GM06990 (cell line): ENCODE data around the gene PWP1.

ENCODE experiments used
- DNase-seq: peaks from one replicate; pipeline ENCODE4 v3.0.0-alpha.2; 2011; ENCODE audit not compliant: insufficient read length; ENCODE audit errors: extremely low read depth
- H3K27me3 ChIP-seq: replicated peaks from 2 replicates; pipeline ENCODE4 v1.6.0; 2011; ENCODE audit warnings: low read length; ENCODE audit not compliant: control insufficient read depth, insufficient read depth
- H3K36me3 ChIP-seq: 2 replicates; pipeline ENCODE4 v1.5.1; 2011; ENCODE audit warnings: low read length; ENCODE audit not compliant: control insufficient read depth, insufficient read depth
- H3K4me3 ChIP-seq: replicated peaks from 2 replicates; pipeline ENCODE4 v1.5.1; 2011; ENCODE audit warnings: low read depth, mild to moderate bottlenecking, control low read depth, low read length
- TF ChIP-seq, protein P1 (sequence below): IDR thresholded peaks from 2 replicates; pipeline ENCODE4 v1.5.1; 2011; ENCODE audit warnings: low read length, control low read depth, mild to moderate bottlenecking, inconsistent platforms; ENCODE audit not compliant: insufficient read depth, poor library complexity, severe bottlenecking

The PWP1 gene

DNA sequence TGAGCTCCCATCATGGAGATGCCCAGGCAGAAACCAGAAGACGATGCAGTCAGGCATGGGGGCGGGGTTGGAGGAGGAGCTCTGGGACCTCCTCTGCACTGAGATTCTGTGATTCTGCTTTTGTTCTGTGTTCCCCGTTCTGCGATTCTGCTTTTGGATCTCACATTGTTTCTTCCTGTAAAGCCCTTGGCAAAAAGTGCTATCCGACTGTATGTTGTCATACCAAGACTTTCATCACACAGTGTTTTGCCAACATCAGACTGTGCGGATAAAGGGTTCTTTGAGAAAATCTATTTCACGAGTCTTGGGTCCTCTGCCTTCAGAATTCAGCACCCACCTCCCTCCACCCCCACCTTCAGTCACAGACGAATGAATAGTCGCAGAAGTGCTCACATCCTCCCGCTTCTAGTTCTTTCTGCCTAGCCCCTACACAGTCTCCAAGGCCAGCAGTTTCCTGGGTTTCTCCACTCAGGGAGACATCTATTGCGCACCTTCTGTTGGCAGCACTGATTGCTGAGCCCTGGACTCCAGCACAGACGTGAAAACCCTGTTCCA, 24.7 kb upstream of the PWP1 start:
- TF ChIP-seq, protein P1, sequence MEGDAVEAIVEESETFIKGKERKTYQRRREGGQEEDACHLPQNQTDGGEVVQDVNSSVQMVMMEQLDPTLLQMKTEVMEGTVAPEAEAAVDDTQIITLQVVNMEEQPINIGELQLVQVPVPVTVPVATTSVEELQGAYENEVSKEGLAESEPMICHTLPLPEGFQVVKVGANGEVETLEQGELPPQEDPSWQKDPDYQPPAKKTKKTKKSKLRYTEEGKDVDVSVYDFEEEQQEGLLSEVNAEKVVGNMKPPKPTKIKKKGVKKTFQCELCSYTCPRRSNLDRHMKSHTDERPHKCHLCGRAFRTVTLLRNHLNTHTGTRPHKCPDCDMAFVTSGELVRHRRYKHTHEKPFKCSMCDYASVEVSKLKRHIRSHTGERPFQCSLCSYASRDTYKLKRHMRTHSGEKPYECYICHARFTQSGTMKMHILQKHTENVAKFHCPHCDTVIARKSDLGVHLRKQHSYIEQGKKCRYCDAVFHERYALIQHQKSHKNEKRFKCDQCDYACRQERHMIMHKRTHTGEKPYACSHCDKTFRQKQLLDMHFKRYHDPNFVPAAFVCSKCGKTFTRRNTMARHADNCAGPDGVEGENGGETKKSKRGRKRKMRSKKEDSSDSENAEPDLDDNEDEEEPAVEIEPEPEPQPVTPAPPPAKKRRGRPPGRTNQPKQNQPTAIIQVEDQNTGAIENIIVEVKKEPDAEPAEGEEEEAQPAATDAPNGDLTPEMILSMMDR: no peak
- Histone ChIP-seq H3K36me3 (no peaks in the 10 kb centered on the region), H3K27me3 (no peaks in the 10 kb centered on the region; the same call in 1 of the 2 replicates), H3K4me3 (no peak overlapping the region)
- DNase-seq: no peak

DNA sequence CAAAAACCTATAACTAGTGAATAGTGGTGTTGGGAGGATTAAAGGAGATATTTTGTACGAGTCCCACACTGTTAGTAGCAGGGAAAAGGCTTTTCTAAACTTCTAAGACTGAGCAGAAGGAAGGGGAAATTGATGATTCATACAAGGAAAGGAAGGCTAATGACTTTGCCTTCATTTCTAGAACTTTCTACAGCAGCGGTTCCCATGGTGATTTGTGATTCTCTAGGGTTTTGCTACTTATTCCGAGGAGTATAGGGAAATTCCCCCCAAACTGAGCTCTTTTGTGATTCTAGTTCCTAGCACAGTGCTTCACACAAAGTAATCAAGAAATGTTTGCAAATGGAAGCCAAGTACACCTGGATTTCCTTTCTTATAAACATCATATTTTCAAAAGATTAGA, 23.8 kb upstream of the PWP1 start:
- H3K27me3 ChIP-seq: no peaks in the 10 kb centered on the region; the same call in 1 of the 2 replicates
- DNase-seq: no peak
- H3K36me3 ChIP-seq: no peaks in the 10 kb centered on the region
- TF ChIP-seq, protein P1: no peak
- no peak overlapping the region for H3K4me3 ChIP-seq

DNA sequence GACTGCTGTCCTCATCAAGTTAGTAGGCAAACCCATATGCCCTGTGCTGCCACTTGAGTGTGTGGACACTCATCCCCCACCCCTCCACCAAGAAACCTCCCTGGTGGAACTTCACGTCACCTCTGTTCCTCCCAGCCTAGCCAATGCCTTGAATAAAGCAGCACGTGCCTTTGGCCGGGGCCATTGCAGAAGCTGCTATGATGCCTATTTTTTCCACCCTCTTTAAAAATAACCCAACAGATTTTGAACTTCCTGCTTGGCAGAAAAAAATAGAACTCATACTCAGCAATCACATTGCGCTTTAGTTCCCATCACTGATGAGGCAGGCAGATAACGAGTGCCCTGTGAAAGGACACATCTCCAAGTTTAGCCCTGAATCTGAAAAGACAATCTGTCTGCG, 23.1 kb upstream of the PWP1 start:
- DNase-seq: no peak
- H3K27me3 ChIP-seq: no peaks in the 10 kb centered on the region; the same call in 1 of the 2 replicates

DNA sequence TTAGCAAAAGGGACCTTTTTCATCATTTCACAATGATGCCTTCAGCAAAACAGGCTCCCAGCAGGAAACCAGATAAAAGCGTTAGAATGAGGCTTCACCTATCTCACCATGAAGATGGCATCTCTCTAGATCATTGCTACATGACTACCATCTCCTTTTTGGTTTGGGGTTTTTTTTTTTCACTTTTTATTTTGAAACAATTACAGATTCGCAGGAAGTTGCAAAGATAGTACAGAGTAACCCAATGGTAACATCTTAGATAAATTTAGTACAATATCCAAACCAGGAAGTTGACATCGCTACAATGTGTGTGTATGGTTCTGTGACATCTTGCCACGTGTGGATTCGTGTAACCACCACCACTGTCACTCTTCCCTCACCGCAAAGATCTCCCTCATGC, 22.3 kb upstream of the PWP1 start:
- Histone ChIP-seq H3K36me3 (no peaks in the 10 kb centered on the region), H3K4me3 (no peak overlapping the region), H3K27me3 (no peaks in the 10 kb centered on the region; the same call in 1 of the 2 replicates)
- DNase-seq: no peak
- TF ChIP-seq, protein P1: no peak

More for the DNA sequence above, 23.1 kb upstream of the PWP1 start:
- TF ChIP-seq, protein P1: no peak
- Histone ChIP-seq H3K36me3 (no peaks in the 10 kb centered on the region), H3K4me3 (no peak overlapping the region)

DNA sequence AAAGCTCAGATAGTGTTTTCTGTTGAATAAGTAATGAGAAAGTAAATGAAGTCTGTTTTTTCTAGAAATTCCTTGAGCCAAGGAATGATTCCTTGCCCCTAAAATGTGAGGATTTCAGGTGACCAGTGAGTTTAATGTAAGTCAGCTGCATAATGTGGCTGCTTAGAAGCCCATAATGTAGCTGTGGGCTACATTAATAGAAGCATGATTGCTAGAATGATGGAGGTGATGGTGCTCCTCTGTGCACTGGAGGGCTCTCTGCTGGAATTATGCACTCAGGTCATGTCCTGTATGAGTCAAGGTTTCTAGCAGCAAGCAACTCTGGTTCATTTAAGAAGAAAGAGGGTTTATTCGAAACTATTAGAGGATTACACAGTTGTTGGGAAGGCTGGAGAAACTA, 19.6 kb upstream of the PWP1 start:
- TF ChIP-seq, protein P1: no peak
- no peak overlapping the region for H3K4me3 ChIP-seq
- DNase-seq: no peak
- H3K36me3 ChIP-seq: no peaks in the 10 kb centered on the region
- H3K27me3 ChIP-seq: peaks cover 4% of the 10 kb centered on the region

DNA sequence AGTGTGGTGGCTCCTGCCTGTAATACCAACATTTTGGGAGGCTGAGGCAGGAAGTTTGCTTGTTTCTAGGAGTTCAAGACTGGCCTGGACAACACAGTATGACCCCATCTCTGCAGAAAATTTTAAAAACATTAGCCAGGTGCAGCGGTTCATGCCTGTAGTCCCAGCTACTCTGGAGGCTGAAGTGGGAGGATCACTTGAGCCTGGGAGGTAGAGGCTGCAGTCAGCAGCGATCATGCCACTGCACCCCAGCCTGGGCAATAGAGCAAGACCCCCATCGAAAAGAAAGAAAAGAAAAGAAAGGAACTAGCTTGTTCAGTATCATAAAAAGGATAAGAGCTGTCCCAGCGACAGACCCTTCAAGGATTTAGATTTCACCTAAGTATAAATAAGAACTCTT, 18.1 kb upstream of the PWP1 start:
- Histone ChIP-seq H3K4me3 (no peak overlapping the region), H3K36me3 (no peaks in the 10 kb centered on the region), H3K27me3 (peaks cover 4% of the 10 kb centered on the region)
- DNase-seq: no peak
- TF ChIP-seq, protein P1: no peak
